Tibial nerve (tissue), 4 donors: ENCODE data around the gene DMXL2. TPM values are rescaled to one million over a fixed set of nuclear protein-coding genes. Genes with fewer than 3 reads are reported as not detected.
"Not testable (repeated sequence)": the region's sequence is repeated elsewhere in the genome, so short reads cannot be mapped to it uniquely, and the experiment has no call there.

ENCODE experiments used
- DNase-seq, 2 donors: peaks; one replicate each; pipeline ENCODE4 v3.0.0-alpha.2; 2019; ENCODE audit warnings: low spot score in 2 of 2
- H3K27ac ChIP-seq, 4 donors: fragments of 200-600 bp; sonication (generic) in 3 of 4; one replicate each; pipeline ENCODE4 v1.5.1; 2017 to 2019; ENCODE audit warnings: mild to moderate bottlenecking in 1 of 4
- H3K27me3 ChIP-seq, 2 donors: fragments of 200-600 bp; sonication (generic) in 1 of 2; one replicate each; pipeline versions ENCODE4 v1.5.1 to v1.6.0; 2017 to 2019
- H3K36me3 ChIP-seq, 3 donors: fragments of 200-600 bp; sonication (generic); one replicate each; pipeline ENCODE4 v1.5.1; 2018 to 2019
- H3K4me1 ChIP-seq, 4 donors: fragments of 200-600 bp; sonication (generic) in 3 of 4; one replicate each; pipeline ENCODE4 v1.5.1; 2017 to 2019
- H3K4me3 ChIP-seq, 4 donors: fragments of 200-600 bp; sonication (generic) in 3 of 4; one replicate each; pipeline ENCODE4 v1.5.1; 2017 to 2019; ENCODE audit warnings: mild to moderate bottlenecking in 1 of 4, moderate library complexity in 1 of 4
- H3K9me3 ChIP-seq, 4 donors: fragments of 200-600 bp; sonication (generic) in 3 of 4; one replicate each; pipeline ENCODE4 v1.5.1; 2017 to 2019
- EP300 ChIP-seq, 2 donors: sonication (generic); formaldehyde crosslinking; IDR thresholded peaks; one replicate each; pipeline ENCODE4 v1.6.1; 2017; ENCODE audit warnings: antibody characterized with exemption in 2 of 2, mild to moderate bottlenecking in 1 of 2
- POLR2A ChIP-seq, 2 donors: fragments of 450-650 bp; IDR thresholded peaks; one replicate each; pipeline ENCODE4 v1.6.1; 2017; ENCODE audit warnings: antibody characterized with exemption in 2 of 2, mild to moderate bottlenecking in 2 of 2, moderate library complexity in 2 of 2
- WGBS, 2 donors: methylation state at CpG; one replicate each; pipeline ENCODE4 v1.1.5; 2018; 5-methylcytosine and 5-hydroxymethylcytosine counted together
- total RNA-seq, 4 donors: library from RNA; depleted of rRNA; stranded (reverse); fragments of >200 nt; gene quantifications; one replicate each; pipeline ENCODE4 v1.1.0, GENCODE V29; 2016
- TF ChIP-seq, protein P1 (sequence below), 5 experiments: fragments of 200-600 bp in 3 of 5; fragments of 450-650 bp in 2 of 5; sonication (generic) in 3 of 5; IDR thresholded peaks; one replicate each; pipeline ENCODE4 v1.5.1; 2016 to 2019; ENCODE audit warnings: antibody characterized with exemption in 5 of 5, mild to moderate bottlenecking in 3 of 5, moderate library complexity in 2 of 5

DMXL2 gene
- total RNA-seq, 4 donors from 2014 or later = 43.7 to 49.6 (median 47.0) TPM

DNA sequence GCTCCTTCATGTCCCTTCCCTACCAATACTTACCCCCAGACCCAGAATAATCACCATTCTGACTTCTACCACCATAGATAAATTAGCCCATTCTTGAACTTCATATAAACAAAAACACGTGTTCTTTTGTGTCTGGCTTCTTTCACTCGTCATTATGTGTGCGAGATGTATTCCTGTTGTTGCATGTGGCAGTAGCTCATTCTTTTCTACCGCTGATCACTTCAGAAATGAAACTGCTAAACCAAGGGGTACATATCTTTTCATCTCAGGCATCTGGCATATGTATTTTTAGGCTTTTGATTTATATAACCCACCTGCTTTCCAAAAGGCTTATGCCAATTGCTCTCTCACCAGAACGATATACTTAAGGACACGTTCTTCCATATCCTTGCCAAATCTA, 44.9 kb upstream of the DMXL2 start:
- Histone ChIP-seq H3K27me3 (no peaks in the 10 kb centered on the region), H3K36me3 (no peaks in the 10 kb centered on the region), H3K9me3 (no peaks in the 10 kb centered on the region), H3K4me3 (no peak overlapping the region), H3K27ac (no peak overlapping the region), H3K4me1 (no peaks in the 10 kb centered on the region)
- TF ChIP-seq, protein P1, sequence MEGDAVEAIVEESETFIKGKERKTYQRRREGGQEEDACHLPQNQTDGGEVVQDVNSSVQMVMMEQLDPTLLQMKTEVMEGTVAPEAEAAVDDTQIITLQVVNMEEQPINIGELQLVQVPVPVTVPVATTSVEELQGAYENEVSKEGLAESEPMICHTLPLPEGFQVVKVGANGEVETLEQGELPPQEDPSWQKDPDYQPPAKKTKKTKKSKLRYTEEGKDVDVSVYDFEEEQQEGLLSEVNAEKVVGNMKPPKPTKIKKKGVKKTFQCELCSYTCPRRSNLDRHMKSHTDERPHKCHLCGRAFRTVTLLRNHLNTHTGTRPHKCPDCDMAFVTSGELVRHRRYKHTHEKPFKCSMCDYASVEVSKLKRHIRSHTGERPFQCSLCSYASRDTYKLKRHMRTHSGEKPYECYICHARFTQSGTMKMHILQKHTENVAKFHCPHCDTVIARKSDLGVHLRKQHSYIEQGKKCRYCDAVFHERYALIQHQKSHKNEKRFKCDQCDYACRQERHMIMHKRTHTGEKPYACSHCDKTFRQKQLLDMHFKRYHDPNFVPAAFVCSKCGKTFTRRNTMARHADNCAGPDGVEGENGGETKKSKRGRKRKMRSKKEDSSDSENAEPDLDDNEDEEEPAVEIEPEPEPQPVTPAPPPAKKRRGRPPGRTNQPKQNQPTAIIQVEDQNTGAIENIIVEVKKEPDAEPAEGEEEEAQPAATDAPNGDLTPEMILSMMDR (IDR thresholded peaks at IDR 0.05) = no peak
- TF ChIP-seq EP300 (IDR thresholded peaks at IDR 0.05) = no peak
- no peak for TF ChIP-seq POLR2A (IDR thresholded peaks at IDR 0.05)
- no peak for DNase-seq
- WGBS, 2 donors = 60 to 62% methylated on average over 6 of the region's 6 CpGs

DNA sequence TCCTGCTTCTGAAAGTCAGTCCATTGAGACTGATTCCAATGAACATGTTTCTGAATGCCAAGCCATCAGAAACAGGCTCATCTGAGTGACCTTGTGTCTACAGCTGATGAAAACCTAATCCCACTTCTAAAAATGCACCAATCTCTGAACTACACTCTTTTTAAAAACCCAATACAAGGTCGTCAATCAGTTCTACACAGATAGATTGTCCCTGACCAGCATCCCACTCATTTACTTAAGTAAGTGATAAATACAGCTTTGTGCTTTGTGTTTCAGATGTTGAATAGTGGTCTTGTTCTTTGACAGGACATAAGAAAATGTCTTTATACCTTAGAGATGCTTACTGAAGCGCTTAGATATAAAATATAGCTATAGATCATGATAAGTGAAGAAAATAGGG, 38.5 kb upstream of the DMXL2 start:
- WGBS, 2 donors = 72 to 74% methylated on average over 2 of the region's 2 CpGs
- no peaks in the 10 kb centered on the region for H3K9me3 ChIP-seq
- H3K27me3 ChIP-seq = no peaks in the 10 kb centered on the region
- H3K4me3 ChIP-seq = no peak overlapping the region
- TF ChIP-seq, protein P1 (IDR thresholded peaks at IDR 0.05) = no peak
- no peak for TF ChIP-seq EP300 (IDR thresholded peaks at IDR 0.05)
- no peak for TF ChIP-seq POLR2A (IDR thresholded peaks at IDR 0.05)
- no peaks in the 10 kb centered on the region for H3K4me1 ChIP-seq
- no peak overlapping the region for H3K27ac ChIP-seq
- no peaks in the 10 kb centered on the region for H3K36me3 ChIP-seq
- DNase-seq = no peak

DNA sequence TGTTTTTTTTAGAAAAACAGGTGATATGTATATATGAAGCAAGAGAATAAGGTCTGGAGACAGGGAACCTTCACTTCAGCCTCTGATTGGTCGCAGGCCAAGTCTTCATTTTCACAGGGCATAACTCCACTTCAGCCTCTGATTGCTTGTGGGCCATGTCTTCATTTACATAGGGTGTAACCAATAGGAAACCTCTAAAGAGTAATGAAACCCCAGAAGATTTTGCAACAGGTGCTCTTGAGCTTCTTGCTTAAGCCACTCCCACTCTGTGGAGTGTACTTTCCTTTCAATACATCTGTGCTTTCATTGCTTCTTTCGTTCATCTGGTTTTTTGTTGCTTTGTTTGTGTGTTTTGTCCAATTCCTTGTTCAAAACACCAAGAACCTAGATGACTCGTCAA, 36.1 kb upstream of the DMXL2 start:
- TF ChIP-seq POLR2A (IDR thresholded peaks at IDR 0.05) = no peak
- TF ChIP-seq EP300 (IDR thresholded peaks at IDR 0.05) = no peak
- TF ChIP-seq, protein P1 (IDR thresholded peaks at IDR 0.05) = no peak
- no peaks in the 10 kb centered on the region for H3K9me3 ChIP-seq
- no peaks in the 10 kb centered on the region for H3K27me3 ChIP-seq
- H3K4me3 ChIP-seq = no peak overlapping the region
- H3K27ac ChIP-seq = no peak overlapping the region
- WGBS, 2 donors = 89 to 90% methylated on average over 3 of the region's 3 CpGs
- no peaks in the 10 kb centered on the region for H3K36me3 ChIP-seq
- DNase-seq = no peak
- no peaks in the 10 kb centered on the region for H3K4me1 ChIP-seq

DNA sequence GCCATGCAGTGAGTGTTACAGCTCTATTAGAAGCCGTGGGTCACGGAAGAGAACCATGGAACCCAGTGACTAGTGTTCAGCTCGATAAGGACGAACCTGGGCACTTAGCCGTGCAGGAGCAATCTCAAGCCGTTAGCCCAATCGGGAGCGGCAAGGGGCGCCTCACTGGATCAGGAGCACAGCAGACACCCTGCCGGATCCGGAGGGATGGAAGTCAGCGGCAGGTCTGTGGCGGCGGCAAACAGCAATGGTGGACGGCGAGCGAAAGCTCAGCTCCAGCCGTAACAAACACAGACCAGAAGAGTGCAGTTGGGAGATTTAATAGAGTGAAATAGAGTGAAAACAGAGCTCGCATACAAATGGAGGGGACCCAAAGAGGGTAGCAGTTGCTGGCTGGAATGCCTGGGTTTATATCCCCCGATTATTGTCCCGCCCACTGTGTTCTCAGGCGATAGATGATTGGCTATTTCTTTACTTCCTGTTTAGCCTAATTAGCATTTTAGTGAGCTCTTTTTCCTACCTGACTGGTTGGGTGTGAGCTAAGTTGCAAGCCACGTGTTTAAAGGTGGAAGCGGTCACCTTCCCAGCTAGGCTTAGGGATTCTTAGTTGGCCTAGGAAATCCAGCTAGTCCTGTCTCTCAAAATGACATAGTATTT, 33.0 kb upstream of the DMXL2 start:
- not testable (repeated sequence) for H3K4me1 ChIP-seq, DNase-seq
- 95% methylated on average over 24 of the region's 24 CpGs for WGBS, 2 donors

DNA sequence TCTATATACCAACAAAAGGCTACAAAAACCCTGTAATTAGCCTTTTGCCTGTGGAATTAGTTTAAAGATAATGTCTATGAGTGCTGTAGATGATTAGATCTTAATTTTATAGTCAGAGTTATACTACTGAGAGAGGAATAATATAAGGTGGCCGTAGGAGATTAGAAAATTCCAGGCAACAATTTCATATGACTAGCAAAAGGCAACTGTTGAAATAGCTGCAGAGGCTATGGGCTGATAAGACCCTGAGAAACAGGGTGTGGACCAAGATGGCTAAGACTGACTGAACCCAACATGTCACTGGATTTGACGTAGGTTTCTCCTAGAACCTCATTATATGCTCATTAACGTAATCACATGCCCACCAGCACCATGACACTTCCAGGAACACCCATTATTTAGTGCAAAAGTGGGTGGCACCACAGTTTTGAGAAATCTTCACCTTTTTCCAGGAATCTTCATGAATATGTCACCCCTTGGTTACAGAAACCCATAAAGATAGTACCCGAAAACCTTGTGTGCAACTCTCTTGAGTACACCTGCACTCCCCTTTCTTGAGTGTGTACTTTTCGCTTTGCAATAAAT, 29.6 kb upstream of the DMXL2 start:
- no peak overlapping the region for H3K27ac ChIP-seq
- 91 to 94% methylated on average over 5 of the region's 5 CpGs for WGBS, 2 donors
- no peak for DNase-seq
- H3K4me1 ChIP-seq = no peaks in the 10 kb centered on the region
- TF ChIP-seq, protein P1 (IDR thresholded peaks at IDR 0.05) = no peak
- TF ChIP-seq EP300 (IDR thresholded peaks at IDR 0.05) = no peak
- TF ChIP-seq POLR2A (IDR thresholded peaks at IDR 0.05) = no peak
- H3K36me3 ChIP-seq = no peaks in the 10 kb centered on the region
- no peaks in the 10 kb centered on the region for H3K9me3 ChIP-seq
- no peak overlapping the region for H3K4me3 ChIP-seq
- no peaks in the 10 kb centered on the region for H3K27me3 ChIP-seq

More for the DNA sequence above, 33.0 kb upstream of the DMXL2 start:
- not testable (repeated sequence) for H3K27ac ChIP-seq, H3K4me3 ChIP-seq, H3K9me3 ChIP-seq, H3K36me3 ChIP-seq, H3K27me3 ChIP-seq
